Esophagus (tissue), 2 donors: ENCODE results near the gene FBLN2. TPM values are rescaled to one million over a fixed set of nuclear protein-coding genes. Genes with fewer than 3 reads are reported as not detected.

Source experiments
- H3K27ac ChIP-seq, 2 donors: one replicate each; pipeline ENCODE4 v1.5.1; 2013; ENCODE audit warnings: low read depth in 2 of 2, mild to moderate bottlenecking in 2 of 2, inconsistent platforms in 1 of 2, low read length in 1 of 2, moderate library complexity in 1 of 2
- H3K27me3 ChIP-seq, 2 donors: one replicate each; pipeline ENCODE4 v1.6.1; 2013; ENCODE audit warnings: low read length in 2 of 2, control low read depth in 1 of 2, mild to moderate bottlenecking in 1 of 2; ENCODE audit not compliant: insufficient read depth in 2 of 2, control insufficient read depth in 1 of 2
- H3K36me3 ChIP-seq, 2 donors: one replicate each; pipeline ENCODE4 v1.6.1; 2013; ENCODE audit warnings: low read length in 1 of 2; ENCODE audit not compliant: control insufficient read depth in 2 of 2, insufficient read depth in 2 of 2
- H3K4me1 ChIP-seq, 2 donors: one replicate each; pipeline ENCODE4 v1.6.1; 2013; ENCODE audit warnings: low read length in 1 of 2; ENCODE audit not compliant: control insufficient read depth in 2 of 2, insufficient read depth in 2 of 2
- H3K4me3 ChIP-seq, 2 donors: one replicate each; pipeline ENCODE4 v1.5.1; 2013; ENCODE audit warnings: low read length in 2 of 2, mild to moderate bottlenecking in 2 of 2, low read depth in 1 of 2, moderate library complexity in 1 of 2
- H3K9me3 ChIP-seq, 2 donors: one replicate each; pipeline ENCODE4 v1.6.1; 2013; ENCODE audit warnings: mild to moderate bottlenecking in 2 of 2, low read depth in 1 of 2, low read length in 1 of 2, moderate library complexity in 1 of 2; ENCODE audit not compliant: control insufficient read depth in 2 of 2, insufficient read depth in 1 of 2
- WGBS, 2 donors: extraction: QIAGEN DNeasy Blood & Tissue Kit; methylation state at CpG; one replicate each; pipeline ENCODE4 v1.1.7; 2013; 5-methylcytosine and 5-hydroxymethylcytosine counted together
- polyA plus RNA-seq, 2 donors: library from polyadenylated mRNA; stranded (reverse); fragments of 200-250 nt; gene quantifications; one replicate each; pipeline ENCODE4 v1.2.3, GENCODE V29; 2013
- donor health status: healthy with polysubstance abuse.
- donor health status: Bipolar disorder and iron deficiency.

FBLN2 gene
- polyA plus RNA-seq, 2 donors, result 2.7 to 6.0 TPM

- H3K4me3 ChIP-seq, result no peak overlapping the region
- H3K9me3 ChIP-seq, result no peaks in the 10 kb centered on the region
- 52 to 68% methylated on average over 12 of the region's 12 CpGs for WGBS, 2 donors
- H3K36me3 ChIP-seq, result no peaks in the 10 kb centered on the region
- no peaks in the 10 kb centered on the region for H3K27me3 ChIP-seq
- no peaks in the 10 kb centered on the region for H3K4me1 ChIP-seq
- H3K27ac ChIP-seq, result no peak overlapping the region
Measured at GRCh38 chr3:13684350-13684749, 135.4 kb downstream of the FBLN2 start.

DNA sequence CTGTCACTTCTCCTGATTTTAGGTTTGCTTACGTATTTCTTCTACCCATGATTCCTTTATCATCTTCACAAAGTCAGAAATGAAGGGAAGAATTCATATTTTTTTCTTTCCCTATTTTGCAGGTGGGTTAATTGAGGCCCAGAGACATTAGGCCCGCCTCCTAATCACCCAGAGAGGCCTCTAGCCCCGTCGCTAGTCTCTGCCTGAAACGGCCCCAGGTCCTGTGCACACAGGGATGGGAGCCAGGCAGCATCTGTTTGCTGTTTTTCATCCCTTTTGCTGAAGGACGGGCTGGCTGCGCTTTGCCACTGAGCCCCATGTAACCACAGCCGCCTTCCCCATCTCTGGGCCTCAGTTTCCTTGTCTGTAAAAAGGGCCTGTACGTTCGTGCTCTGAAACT lies 135.9 kb downstream of the FBLN2 start:
- WGBS, 2 donors, result 56 to 61% methylated on average over 10 of the region's 10 CpGs
- no peaks in the 10 kb centered on the region for H3K4me1 ChIP-seq
- no peaks in the 10 kb centered on the region for H3K36me3 ChIP-seq
- H3K27ac ChIP-seq, result no peak overlapping the region
- H3K27me3 ChIP-seq, result no peaks in the 10 kb centered on the region
- no peaks in the 10 kb centered on the region for H3K9me3 ChIP-seq
- no peak overlapping the region for H3K4me3 ChIP-seq

- Histone ChIP-seq H3K27me3 (no peaks in the 10 kb centered on the region), H3K4me3 (no peak overlapping the region), H3K4me1 (no peaks in the 10 kb centered on the region), H3K27ac (no peak overlapping the region), H3K9me3 (no peaks in the 10 kb centered on the region), H3K36me3 (no peaks in the 10 kb centered on the region)
- WGBS, 2 donors, result 77 to 90% methylated on average over 5 of the region's 5 CpGs
Measured at GRCh38 chr3:13685721-13686120, 136.8 kb downstream of the FBLN2 start.

DNA sequence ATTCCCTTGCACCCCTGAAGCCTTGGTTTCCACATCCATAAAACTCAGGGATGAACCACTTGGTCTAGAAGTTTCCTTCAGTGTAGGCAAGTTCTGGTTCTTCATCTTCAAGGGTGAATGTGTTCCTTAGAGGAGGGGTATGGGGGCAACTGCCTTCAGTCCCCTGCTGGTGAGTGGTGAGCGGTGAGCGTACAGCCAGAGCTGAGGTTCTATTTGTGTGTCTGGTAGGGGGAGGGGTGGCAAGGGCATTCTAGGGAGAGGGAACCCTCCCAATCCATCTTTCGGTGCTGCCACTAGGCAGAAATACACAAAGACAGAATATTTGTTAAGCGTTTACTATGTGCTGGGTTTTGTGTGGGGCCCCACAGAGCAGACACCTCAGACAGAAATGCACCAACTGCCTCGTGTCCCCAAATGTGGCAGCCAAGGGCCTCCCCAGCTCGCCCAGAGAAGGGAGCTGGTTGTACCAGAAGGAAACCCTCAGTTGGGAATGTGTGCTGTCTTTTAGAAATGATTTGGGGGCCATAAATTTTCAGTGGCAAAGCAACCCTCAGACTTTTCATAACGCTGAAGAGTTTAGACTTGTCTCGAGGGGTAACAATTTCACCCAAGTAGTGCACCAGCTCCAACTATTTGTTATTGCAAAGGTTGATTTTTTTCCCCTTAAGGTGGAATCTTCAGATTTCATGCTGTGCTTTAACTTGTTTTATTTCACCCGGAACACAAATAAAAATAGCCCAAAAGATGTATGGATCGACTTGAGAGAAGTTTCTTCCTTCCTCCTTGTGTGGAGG lies 137.6 kb downstream of the FBLN2 start:
- no peaks in the 10 kb centered on the region for H3K27me3 ChIP-seq
- H3K27ac ChIP-seq, result no peak overlapping the region
- no peak overlapping the region for H3K4me3 ChIP-seq
- WGBS, 2 donors, result 57 to 62% methylated on average over 10 of the region's 10 CpGs
- no peaks in the 10 kb centered on the region for H3K9me3 ChIP-seq
- H3K36me3 ChIP-seq, result no peaks in the 10 kb centered on the region
- no peaks in the 10 kb centered on the region for H3K4me1 ChIP-seq

DNA sequence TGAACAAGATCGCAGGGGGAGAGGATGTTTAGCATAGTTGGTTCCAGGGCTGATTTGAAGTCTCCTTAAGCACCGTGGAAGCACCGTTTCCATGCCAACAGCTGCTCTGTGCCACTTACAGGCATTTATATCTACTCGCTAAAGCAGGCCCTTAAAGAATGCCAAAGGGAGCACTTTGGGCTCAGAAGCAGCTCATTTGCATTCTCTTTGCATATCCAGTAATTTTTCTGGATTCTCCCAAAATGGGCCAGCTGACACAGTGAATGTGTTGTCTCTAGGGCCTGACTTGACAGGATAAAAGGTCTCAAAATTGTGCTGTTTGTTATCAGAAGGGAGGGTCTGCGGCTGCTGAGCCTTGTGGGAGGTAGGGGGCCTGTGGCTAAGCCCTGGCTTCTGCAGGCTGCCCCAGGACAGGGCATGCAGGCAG lies 138.6 kb downstream of the FBLN2 start:
- no peak overlapping the region for H3K27ac ChIP-seq
- no peaks in the 10 kb centered on the region for H3K27me3 ChIP-seq
- H3K4me3 ChIP-seq, result no peak overlapping the region
- H3K4me1 ChIP-seq, result no peaks in the 10 kb centered on the region
- no peaks in the 10 kb centered on the region for H3K36me3 ChIP-seq
- H3K9me3 ChIP-seq, result peaks cover 0 to 4% of the 10 kb centered on the region in 2 donors
- 35 to 39% methylated on average over 5 of the region's 5 CpGs for WGBS, 2 donors

Other genes starting within 250 kb of the FBLN2 start
- 1 to 10 TPM; 5.7 to 5.9 TPM for gene NUP210, start 128.8 kb upstream of the FBLN2 start, polyA plus RNA-seq
- gene HDAC11, start 68.8 kb upstream of the FBLN2 start, polyA plus RNA-seq, result 10 to 100 TPM; 12.9 TPM